ENCODE data around the gene ACOT2. TPM values are rescaled to one million over a fixed set of nuclear protein-coding genes. Genes with fewer than 3 reads are reported as not detected.
"Not testable (repeated sequence)": the region's sequence is repeated elsewhere in the genome, so short reads cannot be mapped to it uniquely, and the experiment has no call there.

ACOT2 gene
- polyA plus RNA-seq, 1 of the 3 experiments (the other 2 are of a cell fraction) = 46.7 TPM

- peaks cover 4% of the 10 kb centered on the region for H3F3A ChIP-seq (replicated peaks; ENCODE audit: insufficient read depth)
- no peaks in the 10 kb centered on the region for H3K9me3 ChIP-seq
- H3K4me2 ChIP-seq = no peak overlapping the region
- no peak overlapping the region for H2AFZ ChIP-seq (ENCODE audit: low read depth)
- H3K4me3 ChIP-seq (ENCODE audit: low read depth in 2 of 2, low read length in 1 of 2) = no peak overlapping the region
- no peak for DNase-seq
- H3K27ac ChIP-seq (ENCODE audit: low read depth in 2 of 2, low read length in 1 of 2) = no peak overlapping the region
- no peaks in the 10 kb centered on the region for H4K20me1 ChIP-seq (ENCODE audit: insufficient read depth)
- H3K27me3 ChIP-seq (ENCODE audit: insufficient read depth) = no peaks in the 10 kb centered on the region
- H3K9me2 ChIP-seq = no peaks in the 10 kb centered on the region
- POLR2A ChIA-PET = no interaction called here
- CTCF ChIA-PET = no interaction called here
- H3K36me3 ChIP-seq (replicated peaks in 1 of 2; ENCODE audit: control insufficient read depth in 1 of 2, insufficient read depth in 2 of 2, low read length in 1 of 2) = peaks cover 0 to 12% of the 10 kb centered on the region in 2 experiments
- 85% methylated on average over 3 of the region's 3 CpGs for WGBS (ENCODE audit: low lambda C conversion rate)
- H3K9ac ChIP-seq = no peak overlapping the region
- no peak for TF ChIP-seq CTCF (IDR thresholded peaks at IDR 0.05)
- TF ChIP-seq TEAD4 (IDR thresholded peaks at IDR 0.05; ENCODE audit: borderline replicate concordance, insufficient read depth) = no peak
- TF ChIP-seq NFIC (IDR thresholded peaks at IDR 0.05; ENCODE audit: borderline replicate concordance) = no peak
- TF ChIP-seq, protein P1, sequence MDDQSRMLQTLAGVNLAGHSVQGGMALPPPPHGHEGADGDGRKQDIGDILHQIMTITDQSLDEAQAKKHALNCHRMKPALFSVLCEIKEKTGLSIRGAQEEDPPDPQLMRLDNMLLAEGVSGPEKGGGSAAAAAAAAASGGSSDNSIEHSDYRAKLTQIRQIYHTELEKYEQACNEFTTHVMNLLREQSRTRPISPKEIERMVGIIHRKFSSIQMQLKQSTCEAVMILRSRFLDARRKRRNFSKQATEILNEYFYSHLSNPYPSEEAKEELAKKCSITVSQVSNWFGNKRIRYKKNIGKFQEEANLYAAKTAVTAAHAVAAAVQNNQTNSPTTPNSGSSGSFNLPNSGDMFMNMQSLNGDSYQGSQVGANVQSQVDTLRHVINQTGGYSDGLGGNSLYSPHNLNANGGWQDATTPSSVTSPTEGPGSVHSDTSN (IDR thresholded peaks at IDR 0.05) = no peak
- no peak for TF ChIP-seq GABPA (IDR thresholded peaks at IDR 0.05; ENCODE audit: low read depth)
- TF ChIP-seq, protein P2, sequence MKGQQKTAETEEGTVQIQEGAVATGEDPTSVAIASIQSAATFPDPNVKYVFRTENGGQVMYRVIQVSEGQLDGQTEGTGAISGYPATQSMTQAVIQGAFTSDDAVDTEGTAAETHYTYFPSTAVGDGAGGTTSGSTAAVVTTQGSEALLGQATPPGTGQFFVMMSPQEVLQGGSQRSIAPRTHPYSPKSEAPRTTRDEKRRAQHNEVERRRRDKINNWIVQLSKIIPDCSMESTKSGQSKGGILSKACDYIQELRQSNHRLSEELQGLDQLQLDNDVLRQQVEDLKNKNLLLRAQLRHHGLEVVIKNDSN (IDR thresholded peaks at IDR 0.05; ENCODE audit: borderline replicate concordance, low read depth) = no peak
- TF ChIP-seq, protein P3, sequence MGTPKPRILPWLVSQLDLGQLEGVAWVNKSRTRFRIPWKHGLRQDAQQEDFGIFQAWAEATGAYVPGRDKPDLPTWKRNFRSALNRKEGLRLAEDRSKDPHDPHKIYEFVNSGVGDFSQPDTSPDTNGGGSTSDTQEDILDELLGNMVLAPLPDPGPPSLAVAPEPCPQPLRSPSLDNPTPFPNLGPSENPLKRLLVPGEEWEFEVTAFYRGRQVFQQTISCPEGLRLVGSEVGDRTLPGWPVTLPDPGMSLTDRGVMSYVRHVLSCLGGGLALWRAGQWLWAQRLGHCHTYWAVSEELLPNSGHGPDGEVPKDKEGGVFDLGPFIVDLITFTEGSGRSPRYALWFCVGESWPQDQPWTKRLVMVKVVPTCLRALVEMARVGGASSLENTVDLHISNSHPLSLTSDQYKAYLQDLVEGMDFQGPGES (IDR thresholded peaks at IDR 0.05; ENCODE audit: low read depth, low read length) = no peak
- no peak for TF ChIP-seq NRF1 (IDR thresholded peaks at IDR 0.05; ENCODE audit: low read depth, low read length)
- no peak for TF ChIP-seq JUND (IDR thresholded peaks at IDR 0.05)
- no peaks in the 10 kb centered on the region for H3K4me1 ChIP-seq (ENCODE audit: control insufficient read depth in 1 of 2, insufficient read depth in 2 of 2, low read depth in 1 of 2, low read length in 1 of 2)
- no peaks in the 10 kb centered on the region for H3K79me2 ChIP-seq (ENCODE audit: insufficient read depth)
These were observed 7.4 kb downstream of the ACOT2 start for GRCh38 chr14:73576391-73576790.

- CTCF ChIA-PET; POLR2A ChIA-PET; H3F3A ChIP-seq (replicated peaks; ENCODE audit: insufficient read depth); DNase-seq; H2AFZ ChIP-seq (ENCODE audit: low read depth); H3K9me2 ChIP-seq; H3K9me3 ChIP-seq; H3K79me2 ChIP-seq (ENCODE audit: insufficient read depth); H4K20me1 ChIP-seq (ENCODE audit: insufficient read depth); H3K4me1 ChIP-seq (ENCODE audit: control insufficient read depth in 1 of 2, insufficient read depth in 2 of 2, low read depth in 1 of 2, low read length in 1 of 2); H3K4me3 ChIP-seq (ENCODE audit: low read depth in 2 of 2, low read length in 1 of 2); H3K27ac ChIP-seq (ENCODE audit: low read depth in 2 of 2, low read length in 1 of 2); H3K27me3 ChIP-seq (ENCODE audit: insufficient read depth); H3K4me2 ChIP-seq; H3K9ac ChIP-seq: not testable (repeated sequence)
- H3K36me3 ChIP-seq (replicated peaks in 1 of 2; ENCODE audit: control insufficient read depth in 1 of 2, insufficient read depth in 2 of 2, low read length in 1 of 2) = peaks cover 0 to 12% of the 10 kb centered on the region in 2 experiments
- 100% methylated on average over 1 of the region's 2 CpGs for WGBS (ENCODE audit: low lambda C conversion rate)
These were observed 8.2 kb downstream of the ACOT2 start for GRCh38 chr14:73577214-73577613.

- H3K4me1 ChIP-seq (ENCODE audit: control insufficient read depth in 1 of 2, insufficient read depth in 2 of 2, low read depth in 1 of 2, low read length in 1 of 2); H3K36me3 ChIP-seq (replicated peaks in 1 of 2; ENCODE audit: control insufficient read depth in 1 of 2, insufficient read depth in 2 of 2, low read length in 1 of 2); H3K4me2 ChIP-seq; H3K79me2 ChIP-seq (ENCODE audit: insufficient read depth); H3K27ac ChIP-seq (ENCODE audit: low read depth in 2 of 2, low read length in 1 of 2); POLR2A ChIA-PET; H3K27me3 ChIP-seq (ENCODE audit: insufficient read depth); H2AFZ ChIP-seq (ENCODE audit: low read depth); DNase-seq; H3K9ac ChIP-seq; H3K9me3 ChIP-seq; H3K9me2 ChIP-seq; H3F3A ChIP-seq (replicated peaks; ENCODE audit: insufficient read depth); H3K4me3 ChIP-seq (ENCODE audit: low read depth in 2 of 2, low read length in 1 of 2); H4K20me1 ChIP-seq (ENCODE audit: insufficient read depth): not testable (repeated sequence)
- CTCF ChIA-PET = interaction anchor here (1.5 kb wide), 1 partner anchor 111 kb away, joined by 3 read pairs; no protein-coding TSS in a partner anchor
- 94% methylated on average over 10 of the region's 11 CpGs for WGBS (ENCODE audit: low lambda C conversion rate)
These were observed 13.3 kb downstream of the ACOT2 start for GRCh38 chr14:73582102-73582979.

All from SK-N-SH (cell line).